ENCODE measurements around the gene CXCL3.

DNA sequence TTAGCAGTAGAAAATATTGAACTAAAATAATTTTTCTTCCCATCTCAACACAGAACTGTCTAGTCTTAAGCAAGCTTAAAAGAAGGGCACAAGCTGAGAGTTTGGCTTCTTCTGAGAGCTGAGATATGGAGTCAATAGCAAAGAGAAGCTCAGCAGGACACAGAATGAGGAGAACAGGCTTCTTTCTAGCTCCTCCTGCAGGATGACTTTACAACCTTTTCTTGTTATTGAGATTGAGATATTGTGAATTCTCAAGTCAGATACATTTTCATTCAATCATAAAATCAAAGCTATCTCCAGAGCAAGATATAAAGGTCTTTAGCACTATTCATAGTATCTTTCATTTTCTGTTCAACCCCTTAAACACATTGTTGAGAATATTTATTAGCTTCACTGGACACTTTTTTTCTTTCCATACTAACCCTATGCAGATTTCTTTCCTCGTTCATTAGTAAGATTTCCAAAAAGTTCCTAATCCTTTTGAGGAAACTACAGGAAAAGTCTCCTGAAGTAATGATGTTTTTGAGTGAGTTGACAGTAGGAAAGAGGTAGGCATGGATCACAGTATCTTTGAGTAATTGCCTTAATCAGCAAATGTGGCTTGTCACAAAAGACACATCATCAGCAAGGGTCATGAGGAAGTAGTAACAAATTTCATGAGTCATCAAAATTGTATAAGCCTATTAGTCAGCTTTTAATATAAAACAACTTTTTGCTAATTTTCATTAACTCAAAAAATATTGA lies 17.8 kb upstream of the CXCL3 start:
- TF ChIP-seq CTCF (IDR thresholded peaks at IDR 0.05) (no peak), POLR2A (IDR thresholded peaks at IDR 0.05) (no peak), POLR2AphosphoS5 (IDR thresholded peaks at IDR 0.05) (no peak), EP300 (IDR thresholded peaks at IDR 0.05) (no peak)
